Body of pancreas (tissue), 4 donors: ENCODE measurements around the gene TANC1.

ENCODE experiments used
- CTCF ChIP-seq, 7 experiments: fragments of 450-650 bp in 4 of 7; fragments of 200-600 bp in 3 of 7; sonication (generic) in 3 of 7; IDR thresholded peaks; one replicate each; pipeline ENCODE4 v1.5.1; 2016 to 2019; ENCODE audit warnings: antibody characterized with exemption in 7 of 7
- POLR2A ChIP-seq, 3 donors: fragments of 450-650 bp; IDR thresholded peaks; one replicate each; pipeline ENCODE4 v1.6.1; 2016; ENCODE audit warnings: antibody characterized with exemption in 3 of 3, mild to moderate bottlenecking in 2 of 3

- no peak for TF ChIP-seq POLR2A (IDR thresholded peaks at IDR 0.05)
- no peak for TF ChIP-seq CTCF (IDR thresholded peaks at IDR 0.05)
Observed at GRCh38 chr2:159218389-159218788, 249.9 kb downstream of the TANC1 start.
